GM13977 (cell line): ENCODE results near the gene METTL3.

Experiments
- DNase-seq: peaks from one replicate; pipeline ENCODE4 v3.0.0; 2012; ENCODE audit warnings: low spot score
- in situ Hi-C: fragments of 300-500 bp; cut with MboI; formaldehyde crosslinking; loops from one replicate; pipeline ENCODE4 v1.12.0; 2022; ENCODE audit warnings: low sequenced_read_pairs, low pct_unique_long_range_greater_than_20kb, mixed read lengths, inconsistent platforms; ENCODE audit not compliant: unreplicated experiment
- TF ChIP-seq, protein P1 (sequence below): IDR thresholded peaks from 2 replicates; pipeline ENCODE4 v1.5.1; 2012; ENCODE audit warnings: mild to moderate bottlenecking, control low read depth; ENCODE audit not compliant: insufficient read depth; ENCODE audit errors: extremely low read depth, missing control alignments

Gene METTL3

DNA sequence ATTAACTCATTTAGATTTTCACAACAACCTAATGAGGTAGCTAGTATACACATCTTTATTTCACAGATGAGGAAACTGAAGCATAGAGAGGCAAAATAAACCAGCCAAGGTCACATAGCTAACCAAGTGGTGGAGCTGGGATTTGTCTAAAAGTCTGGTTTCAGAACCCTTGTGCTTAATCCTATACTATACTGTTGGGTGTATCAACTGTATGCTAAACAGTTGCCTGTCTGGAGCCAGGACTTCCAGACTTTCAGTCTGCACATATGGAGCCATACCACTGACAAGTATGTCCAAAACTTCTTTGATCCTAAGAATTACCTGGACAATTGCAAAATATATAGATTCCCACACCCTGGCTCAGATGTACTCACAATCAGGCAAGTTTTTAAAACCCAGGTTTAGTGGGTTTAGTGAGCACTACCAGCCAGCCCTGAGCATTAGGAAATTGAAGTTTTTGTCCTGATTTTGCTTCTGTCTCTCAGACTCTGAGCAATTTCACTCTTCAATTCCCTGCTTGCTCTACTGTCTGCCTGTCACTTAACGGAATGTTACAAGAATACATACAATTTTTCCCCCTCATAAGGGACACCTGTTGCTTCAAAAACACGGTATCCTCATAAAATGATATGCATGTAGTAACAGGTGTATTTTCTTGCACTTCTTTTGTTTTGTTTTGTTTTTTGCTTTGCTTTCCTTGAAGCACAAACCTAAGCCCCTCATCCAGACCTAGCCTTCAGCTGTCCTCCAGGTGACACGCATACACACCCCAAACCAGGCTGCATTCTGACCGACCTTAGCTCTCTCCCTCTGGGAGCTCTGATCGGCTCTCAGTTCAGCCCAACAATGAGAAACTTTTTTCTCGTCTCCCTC lies 24.6 kb upstream of the METTL3 start:
- TF ChIP-seq, protein P1, sequence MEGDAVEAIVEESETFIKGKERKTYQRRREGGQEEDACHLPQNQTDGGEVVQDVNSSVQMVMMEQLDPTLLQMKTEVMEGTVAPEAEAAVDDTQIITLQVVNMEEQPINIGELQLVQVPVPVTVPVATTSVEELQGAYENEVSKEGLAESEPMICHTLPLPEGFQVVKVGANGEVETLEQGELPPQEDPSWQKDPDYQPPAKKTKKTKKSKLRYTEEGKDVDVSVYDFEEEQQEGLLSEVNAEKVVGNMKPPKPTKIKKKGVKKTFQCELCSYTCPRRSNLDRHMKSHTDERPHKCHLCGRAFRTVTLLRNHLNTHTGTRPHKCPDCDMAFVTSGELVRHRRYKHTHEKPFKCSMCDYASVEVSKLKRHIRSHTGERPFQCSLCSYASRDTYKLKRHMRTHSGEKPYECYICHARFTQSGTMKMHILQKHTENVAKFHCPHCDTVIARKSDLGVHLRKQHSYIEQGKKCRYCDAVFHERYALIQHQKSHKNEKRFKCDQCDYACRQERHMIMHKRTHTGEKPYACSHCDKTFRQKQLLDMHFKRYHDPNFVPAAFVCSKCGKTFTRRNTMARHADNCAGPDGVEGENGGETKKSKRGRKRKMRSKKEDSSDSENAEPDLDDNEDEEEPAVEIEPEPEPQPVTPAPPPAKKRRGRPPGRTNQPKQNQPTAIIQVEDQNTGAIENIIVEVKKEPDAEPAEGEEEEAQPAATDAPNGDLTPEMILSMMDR = no peak
- DNase-seq = no peak
- in situ Hi-C loops = no loop called here

DNA sequence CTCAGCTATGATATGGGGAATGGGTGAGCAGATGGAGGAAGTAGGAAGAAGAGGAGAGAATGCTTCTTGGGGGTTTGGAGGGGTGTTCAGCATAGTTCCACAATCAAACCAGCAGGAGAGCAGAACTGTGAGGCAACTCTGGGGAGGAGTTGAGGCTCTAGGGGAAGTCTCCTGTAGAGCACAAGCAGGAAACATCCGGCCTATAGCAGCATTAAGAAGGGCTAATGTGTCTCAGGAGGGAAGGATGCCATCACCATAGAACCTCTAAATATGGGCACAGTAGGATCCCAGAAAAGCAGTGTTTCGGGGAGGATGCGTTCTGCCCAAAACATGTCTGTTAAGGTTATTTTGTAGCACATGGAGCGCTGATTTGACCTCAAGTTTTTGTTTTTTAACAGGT lies 23.4 kb upstream of the METTL3 start:
- TF ChIP-seq, protein P1 = no peak
- DNase-seq = no peak
- in situ Hi-C loops = no loop called here

- TF ChIP-seq, protein P1 = no peak
- in situ Hi-C loops = no loop called here
- no peak for DNase-seq
Observed at GRCh38 chr14:21533294-21533693, 22.2 kb upstream of the METTL3 start.

GRCh38 chr14:21529515-21529914 lies 18.4 kb upstream of the METTL3 start:
- no peak for DNase-seq
- in situ Hi-C loops = no loop called here
- TF ChIP-seq, protein P1 = no peak

DNA sequence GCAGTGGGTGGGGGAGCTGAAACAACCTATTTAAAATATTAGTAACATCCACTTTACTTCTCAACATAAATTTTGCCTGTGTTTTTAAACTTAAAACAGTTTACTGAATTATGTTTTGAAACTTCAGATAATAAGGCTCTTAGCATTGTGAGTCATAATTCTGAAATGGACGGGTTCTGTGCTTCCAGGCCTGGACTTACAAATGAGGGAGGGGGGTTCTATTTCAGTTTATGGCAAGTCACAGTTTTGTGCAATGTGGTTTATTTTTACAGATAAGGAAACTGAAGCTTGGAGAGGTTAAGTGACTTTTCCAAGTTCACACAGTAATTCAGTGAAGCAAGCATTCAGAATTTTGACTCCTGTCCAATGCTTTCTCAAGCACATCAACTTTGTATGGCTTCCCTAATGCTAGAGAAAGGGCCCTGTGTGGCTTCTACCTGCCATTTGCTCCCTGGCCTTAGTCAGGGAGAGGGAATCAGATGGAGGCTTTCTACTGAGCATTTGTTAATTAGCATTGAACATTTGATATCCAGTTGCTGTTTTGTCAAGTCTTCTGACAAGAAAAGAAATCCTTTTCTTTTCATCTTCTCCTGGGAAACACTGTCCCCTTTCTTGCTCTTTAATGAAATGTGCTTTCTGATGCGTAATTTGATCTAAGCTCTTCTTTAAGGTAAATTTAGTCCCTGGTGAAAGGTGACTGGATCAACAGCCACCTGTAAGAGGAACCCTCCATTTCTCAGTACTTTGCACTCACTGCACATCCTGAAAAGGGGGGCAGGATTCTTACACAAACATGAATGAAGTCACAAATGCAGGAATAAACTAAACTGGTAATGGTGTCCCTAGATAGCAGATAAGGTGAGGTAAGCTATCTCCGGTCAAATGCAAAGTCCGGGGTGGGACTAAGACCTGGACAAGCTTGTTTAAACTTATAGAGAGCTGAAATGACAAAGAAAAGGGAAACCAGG lies 17.5 kb upstream of the METTL3 start:
- in situ Hi-C loops = no loop called here
- no peak for DNase-seq
- TF ChIP-seq, protein P1 = no peak

DNA sequence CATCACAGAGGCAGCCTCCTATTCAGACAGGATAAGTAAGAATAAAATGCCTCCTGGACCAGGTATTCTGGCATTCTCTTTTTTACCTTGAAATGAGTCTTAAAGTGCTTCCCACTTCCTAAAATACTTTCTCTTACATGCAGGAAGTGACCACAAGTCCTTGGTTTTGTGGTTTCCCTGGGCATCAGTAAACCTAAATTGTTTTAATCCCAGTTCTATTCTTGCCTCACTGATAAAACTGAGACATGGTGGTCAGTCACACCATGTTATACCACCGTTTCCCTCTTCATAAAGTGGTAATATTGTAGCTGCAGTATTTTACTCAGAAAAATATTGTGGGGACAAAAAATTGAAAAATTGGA lies 16.2 kb upstream of the METTL3 start:
- TF ChIP-seq, protein P1 = no peak
- no peak for DNase-seq
- in situ Hi-C loops = no loop called here
